ENCODE results near the gene MST1.
"Not testable (repeated sequence)": the region's sequence is repeated elsewhere in the genome, so short reads cannot be mapped to it uniquely, and the experiment has no call there.

- not testable (repeated sequence) for TF ChIP-seq CTCF, EZH2 (IDR thresholded peaks at IDR 0.05)
These were observed 792 bp upstream of the MST1 start for GRCh38 chr3:49689908-49690624.
